Lung (tissue), 12 donors: ENCODE results near the gene GNG2. TPM values are rescaled to one million over a fixed set of nuclear protein-coding genes. Genes with fewer than 3 reads are reported as not detected.

Experiments
- ATAC-seq: fragments of 200-7000 bp; cut with Tn5 transposase; one replicate; pipeline ENCODE4 v1.9.1; 2020; ENCODE audit warnings: moderate number of reproducible peaks; ENCODE audit not compliant: insufficient read depth, low FRiP score
- DNase-seq, 3 donors: peaks; one replicate each; pipeline ENCODE4 v3.0.0-alpha.2; 2013 to 2017
- H3K27ac ChIP-seq, 2 donors: one replicate each; pipeline ENCODE4 v1.5.1; 2013; ENCODE audit warnings: mild to moderate bottlenecking in 2 of 2, moderate library complexity in 2 of 2, control low read depth in 1 of 2, inconsistent platforms in 1 of 2, low read depth in 1 of 2, low read length in 1 of 2
- H3K27me3 ChIP-seq, 3 donors: one replicate each; pipeline ENCODE4 v1.5.1; 2013; ENCODE audit warnings: low read length in 2 of 3; ENCODE audit not compliant: control insufficient read depth in 3 of 3, insufficient read depth in 3 of 3
- H3K36me3 ChIP-seq, 4 donors: one replicate each; pipeline ENCODE4 v1.5.1; 2013; ENCODE audit warnings: low read length in 4 of 4, mild to moderate bottlenecking in 1 of 4, moderate library complexity in 1 of 4; ENCODE audit not compliant: control insufficient read depth in 4 of 4, insufficient read depth in 4 of 4
- H3K4me1 ChIP-seq, 5 donors: one replicate each; pipeline ENCODE4 v1.5.1; 2013; ENCODE audit warnings: low read length in 5 of 5, mild to moderate bottlenecking in 2 of 5, moderate library complexity in 1 of 5; ENCODE audit not compliant: control insufficient read depth in 5 of 5, insufficient read depth in 5 of 5
- H3K4me3 ChIP-seq: one replicate; pipeline ENCODE4 v1.5.1; 2013; ENCODE audit warnings: mild to moderate bottlenecking, control low read depth, moderate library complexity
- H3K9ac ChIP-seq, 2 donors: one replicate each; pipeline ENCODE4 v1.5.1; 2013; ENCODE audit warnings: low read length in 2 of 2, control low read depth in 1 of 2; ENCODE audit not compliant: insufficient read depth in 1 of 2
- H3K9me3 ChIP-seq, 4 donors: one replicate each; pipeline ENCODE4 v1.5.1; 2013; ENCODE audit warnings: low read length in 3 of 4, mild to moderate bottlenecking in 1 of 4, moderate library complexity in 1 of 4; ENCODE audit not compliant: control insufficient read depth in 4 of 4, insufficient read depth in 3 of 4
- WGBS, 2 donors: extraction: QIAGEN DNeasy Blood & Tissue Kit; methylation state at CpG; one replicate each; pipeline ENCODE4 v1.1.7; 2013; 5-methylcytosine and 5-hydroxymethylcytosine counted together
- polyA plus RNA-seq, 2 donors: library from polyadenylated mRNA; stranded (reverse); fragments of 200-250 nt; gene quantifications; one replicate each; pipeline ENCODE4 v1.2.1, GENCODE V29; 2013
- total RNA-seq, 2 donors: library from RNA; depleted of rRNA in 1 of 2; stranded (reverse); fragments of >200 nt in 1 of 2; gene quantifications; one replicate each; pipeline ENCODE4 v1.2.1, GENCODE V29; 2014 to 2021
- TF ChIP-seq, protein P1 (sequence below): IDR thresholded peaks from 2 replicates; pipeline ENCODE4 v1.5.1; 2012; ENCODE audit warnings: mild to moderate bottlenecking; ENCODE audit errors: control extremely low read depth, extremely low read depth
- donor health status: control.
- donor health status: control.
- donor health status: Bipolar disorder and iron deficiency.
- donor health status: healthy.
- donor health status: DM: yes; HTN: yes; CAD: no.

GNG2 gene
- total and polyA plus RNA-seq, 4 donors = 3.7 to 42.3 (median 21.5) TPM

DNA sequence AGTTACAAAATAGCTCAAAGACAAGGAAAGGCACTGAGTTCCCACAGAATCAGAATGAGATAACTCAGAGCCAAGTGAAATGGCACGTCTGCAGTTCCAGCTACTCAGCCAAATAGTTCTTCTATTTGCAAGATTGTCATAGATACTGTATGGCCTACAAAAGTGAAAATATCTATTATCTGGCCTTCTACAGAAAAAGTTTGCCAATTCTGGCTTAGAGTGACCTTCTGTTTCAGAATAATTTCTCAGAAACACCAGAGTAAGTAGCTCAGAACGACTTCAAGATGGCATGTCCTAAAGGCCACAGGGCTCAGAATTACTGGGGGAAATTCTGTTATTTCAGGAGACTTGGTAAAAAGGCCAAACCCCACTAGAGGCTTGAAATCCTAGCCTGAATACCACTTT is 118.3 kb downstream of the GNG2 start:
- WGBS, 2 donors = 47 to 64% methylated on average over 2 of the region's 2 CpGs
- TF ChIP-seq, protein P1, sequence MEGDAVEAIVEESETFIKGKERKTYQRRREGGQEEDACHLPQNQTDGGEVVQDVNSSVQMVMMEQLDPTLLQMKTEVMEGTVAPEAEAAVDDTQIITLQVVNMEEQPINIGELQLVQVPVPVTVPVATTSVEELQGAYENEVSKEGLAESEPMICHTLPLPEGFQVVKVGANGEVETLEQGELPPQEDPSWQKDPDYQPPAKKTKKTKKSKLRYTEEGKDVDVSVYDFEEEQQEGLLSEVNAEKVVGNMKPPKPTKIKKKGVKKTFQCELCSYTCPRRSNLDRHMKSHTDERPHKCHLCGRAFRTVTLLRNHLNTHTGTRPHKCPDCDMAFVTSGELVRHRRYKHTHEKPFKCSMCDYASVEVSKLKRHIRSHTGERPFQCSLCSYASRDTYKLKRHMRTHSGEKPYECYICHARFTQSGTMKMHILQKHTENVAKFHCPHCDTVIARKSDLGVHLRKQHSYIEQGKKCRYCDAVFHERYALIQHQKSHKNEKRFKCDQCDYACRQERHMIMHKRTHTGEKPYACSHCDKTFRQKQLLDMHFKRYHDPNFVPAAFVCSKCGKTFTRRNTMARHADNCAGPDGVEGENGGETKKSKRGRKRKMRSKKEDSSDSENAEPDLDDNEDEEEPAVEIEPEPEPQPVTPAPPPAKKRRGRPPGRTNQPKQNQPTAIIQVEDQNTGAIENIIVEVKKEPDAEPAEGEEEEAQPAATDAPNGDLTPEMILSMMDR = no peak
- no peaks in the 10 kb centered on the region for H3K36me3 ChIP-seq
- peak in 2 of 3 donors; percentile 62 for DNase-seq
- no peaks in the 10 kb centered on the region for H3K27me3 ChIP-seq
- no peak overlapping the region for H3K9ac ChIP-seq
- H3K4me1 ChIP-seq = peaks cover 0 to 13% (median 0%) of the 10 kb centered on the region in 5 donors
- no peak for ATAC-seq
- H3K27ac ChIP-seq = peak overlapping the region in 1 of 2 donors; percentile 59
- H3K4me3 ChIP-seq = no peak overlapping the region
- H3K9me3 ChIP-seq = no peaks in the 10 kb centered on the region

DNA sequence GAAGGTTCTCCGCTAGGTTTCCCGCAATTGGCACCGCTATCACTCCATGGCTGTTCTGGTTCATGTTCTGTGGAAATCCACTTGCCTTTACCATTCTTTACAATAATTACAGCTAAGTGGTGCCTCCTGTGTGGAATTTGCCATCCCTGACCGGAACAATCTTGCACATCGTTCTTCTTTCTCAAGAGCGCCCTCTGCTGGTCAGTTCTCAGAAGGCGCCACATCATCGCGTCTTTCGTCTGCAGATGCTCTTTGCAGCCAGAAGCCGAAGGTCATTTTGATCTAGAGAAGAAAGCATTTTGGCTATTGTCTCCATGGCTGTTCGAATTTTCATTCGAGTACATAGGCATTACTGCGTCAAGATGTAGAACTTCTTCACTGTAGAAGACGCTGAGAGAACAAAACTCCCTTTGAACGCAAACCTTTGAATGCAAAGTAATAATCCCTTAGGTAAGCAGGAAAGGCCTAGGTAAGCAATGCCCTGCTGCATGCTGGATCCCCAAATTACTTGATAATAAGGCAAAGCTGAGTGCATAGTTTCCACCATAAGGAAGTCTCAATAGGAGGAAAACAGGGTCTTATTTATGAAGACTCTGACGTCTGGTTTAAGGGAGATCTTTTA is 118.8 kb downstream of the GNG2 start:
- Histone ChIP-seq H3K4me1 (peaks cover 0 to 13% (median 0%) of the 10 kb centered on the region in 5 donors), H3K9ac (no peak overlapping the region), H3K36me3 (no peaks in the 10 kb centered on the region), H3K27ac (peak overlapping the region in 1 of 2 donors; percentile 59), H3K4me3 (no peak overlapping the region), H3K9me3 (no peaks in the 10 kb centered on the region), H3K27me3 (no peaks in the 10 kb centered on the region)
- TF ChIP-seq, protein P1 = peak; percentile 86
- DNase-seq (peak; percentile 88 to 93 (median 90)), ATAC-seq (peak; percentile 74)
- 26 to 28% methylated on average over 17 of the region's 17 CpGs for WGBS, 2 donors

DNA sequence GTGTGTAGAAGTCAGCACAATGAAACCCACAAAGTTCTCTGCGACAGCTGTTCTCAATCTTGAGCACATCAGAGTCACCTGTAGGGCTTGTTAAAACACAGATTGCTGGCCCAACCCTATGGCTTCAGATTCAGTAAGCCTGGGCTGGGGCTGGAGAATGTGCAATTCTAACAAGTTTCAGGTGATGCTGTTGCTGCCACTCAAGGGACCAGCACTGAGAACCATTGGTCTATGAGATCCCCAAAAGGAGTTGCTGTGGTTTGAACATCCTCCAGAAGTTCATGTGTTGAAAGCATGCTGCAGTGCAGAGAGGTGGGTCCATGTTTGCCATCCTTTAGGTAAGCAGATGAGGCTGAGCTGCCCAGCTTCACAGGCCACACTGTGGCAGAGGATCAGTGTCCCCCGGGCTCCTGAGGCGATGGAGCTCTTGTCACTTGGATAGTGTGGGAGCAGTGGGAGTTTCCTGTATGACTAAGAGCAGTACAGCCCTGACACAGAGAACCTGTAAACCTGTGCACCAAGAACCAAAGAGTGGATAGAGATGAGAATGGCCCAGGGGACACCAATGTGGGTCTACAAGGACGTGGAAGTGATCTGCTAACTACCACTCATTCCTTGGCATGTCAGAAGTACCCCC is 120.9 kb downstream of the GNG2 start:
- WGBS, 2 donors = 93 to 97% methylated on average over 4 of the region's 4 CpGs
- Histone ChIP-seq H3K27ac (no peak overlapping the region), H3K9me3 (no peaks in the 10 kb centered on the region), H3K4me3 (no peak overlapping the region), H3K36me3 (no peaks in the 10 kb centered on the region), H3K27me3 (no peaks in the 10 kb centered on the region), H3K4me1 (peaks cover 0 to 13% (median 0%) of the 10 kb centered on the region in 5 donors), H3K9ac (no peak overlapping the region)
- no peak for ATAC-seq
- TF ChIP-seq, protein P1 = no peak
- no peak for DNase-seq
